Liver (tissue), 9 donors: ENCODE data around the gene SPEF1. TPM values are rescaled to one million over a fixed set of nuclear protein-coding genes. Genes with fewer than 3 reads are reported as not detected.
A peak's percentile ranks its signal among the peaks of the same experiment; 100 is the strongest.

ENCODE experiments used
- DNase-seq: peaks from one replicate; pipeline ENCODE4 v3.0.0-alpha.2; 2017; ENCODE audit warnings: low spot score
- H3K27ac ChIP-seq, 2 donors: one replicate each; pipeline ENCODE4 v1.7.0; 2013; ENCODE audit warnings: inconsistent platforms in 2 of 2, low read length in 2 of 2, control low read depth in 1 of 2, low read depth in 1 of 2, mild to moderate bottlenecking in 1 of 2
- H3K27me3 ChIP-seq, 4 donors: one replicate each; pipeline versions ENCODE4 v1.6.1 to v1.7.0; 2013; ENCODE audit warnings: low read length in 3 of 4, inconsistent platforms in 1 of 4, mild to moderate bottlenecking in 1 of 4, moderate library complexity in 1 of 4; ENCODE audit not compliant: control insufficient read depth in 4 of 4, insufficient read depth in 4 of 4
- H3K36me3 ChIP-seq, 4 donors: one replicate each; pipeline versions ENCODE4 v1.6.1 to v1.7.0; 2013; ENCODE audit warnings: low read length in 3 of 4, mild to moderate bottlenecking in 3 of 4, low read depth in 1 of 4, moderate library complexity in 1 of 4; ENCODE audit not compliant: control insufficient read depth in 4 of 4, insufficient read depth in 3 of 4
- H3K4me1 ChIP-seq, 4 donors: one replicate each; pipeline versions ENCODE4 v1.6.1 to v1.7.0; 2013; ENCODE audit warnings: low read length in 3 of 4, mild to moderate bottlenecking in 3 of 4, moderate library complexity in 1 of 4; ENCODE audit not compliant: control insufficient read depth in 4 of 4, insufficient read depth in 4 of 4
- H3K4me3 ChIP-seq, 3 donors: one replicate each; pipeline versions ENCODE4 v1.6.1 to v1.7.0; 2013; ENCODE audit warnings: low read length in 3 of 3, control low read depth in 1 of 3, low read depth in 1 of 3, mild to moderate bottlenecking in 1 of 3
- H3K9ac ChIP-seq, 2 donors: one replicate each; pipeline ENCODE4 v1.7.0; 2013; ENCODE audit warnings: low read length in 2 of 2, mild to moderate bottlenecking in 2 of 2, moderate library complexity in 2 of 2, control low read depth in 1 of 2, low read depth in 1 of 2
- H3K9me3 ChIP-seq, 4 donors: one replicate each; pipeline versions ENCODE4 v1.6.1 to v1.7.0; 2013; ENCODE audit warnings: low read length in 3 of 4; ENCODE audit not compliant: control insufficient read depth in 4 of 4
- FOXA1 ChIP-seq: IDR thresholded peaks from 2 replicates; pipeline ENCODE4 v1.6.1; 2016; ENCODE audit warnings: antibody characterized with exemption
- FOXA2 ChIP-seq: IDR thresholded peaks from 2 replicates; pipeline ENCODE4 v1.6.1; 2016; ENCODE audit warnings: antibody characterized with exemption
- GABPA ChIP-seq, 2 donors: IDR thresholded peaks in 1 of 2; conservative IDR thresholded peaks in 1 of 2; 2 replicates each; pipeline ENCODE4 v1.6.1; 2016; ENCODE audit warnings: antibody characterized with exemption in 2 of 2, mild to moderate bottlenecking in 1 of 2, moderate library complexity in 1 of 2
- HNF4A ChIP-seq, 2 donors: conservative IDR thresholded peaks; 2 replicates each; pipeline ENCODE4 v1.6.1; 2016; ENCODE audit warnings: antibody characterized with exemption in 2 of 2, mild to moderate bottlenecking in 2 of 2
- HNF4G ChIP-seq: IDR thresholded peaks from 2 replicates; pipeline ENCODE4 v1.6.1; 2016; ENCODE audit warnings: antibody characterized with exemption
- JUND ChIP-seq, 2 donors: IDR thresholded peaks; 2 replicates each; pipeline ENCODE4 v1.6.1; 2016; ENCODE audit warnings: antibody characterized with exemption in 2 of 2
- NR2F2 ChIP-seq: IDR thresholded peaks from 2 replicates; pipeline ENCODE4 v1.6.1; 2016; ENCODE audit warnings: antibody characterized with exemption
- RAD21 ChIP-seq, 2 donors: IDR thresholded peaks; 2 replicates each; pipeline ENCODE4 v1.6.1; 2016; ENCODE audit warnings: antibody characterized with exemption in 2 of 2, mild to moderate bottlenecking in 2 of 2
- RXRA ChIP-seq, 2 donors: IDR thresholded peaks; 2 replicates each; pipeline ENCODE4 v1.6.1; 2017 to 2018; ENCODE audit warnings: antibody characterized with exemption in 2 of 2, mild to moderate bottlenecking in 1 of 2
- SP1 ChIP-seq: IDR thresholded peaks from 2 replicates; pipeline ENCODE4 v1.6.1; 2018; ENCODE audit warnings: antibody characterized with exemption, mild to moderate bottlenecking
- TAF1 ChIP-seq: conservative IDR thresholded peaks from 2 replicates; pipeline ENCODE4 v1.6.1; 2016; ENCODE audit warnings: antibody characterized with exemption, mild to moderate bottlenecking
- YY1 ChIP-seq: IDR thresholded peaks from 2 replicates; pipeline ENCODE4 v1.6.1; 2016; ENCODE audit warnings: antibody characterized with exemption, mild to moderate bottlenecking
- WGBS: extraction: QIAGEN DNeasy Blood & Tissue Kit; methylation state at CpG from one replicate; pipeline ENCODE4 v1.1.7; 2013; 5-methylcytosine and 5-hydroxymethylcytosine counted together
- polyA plus RNA-seq, 2 donors: library from polyadenylated mRNA; stranded (reverse) in 1 of 2; unstranded in 1 of 2; fragments of 200-250 nt in 1 of 2; fragments of >200 nt in 1 of 2; fragmentation: Nextera tagmentation in 1 of 2; extraction: Ambion mirVana in 1 of 2; gene quantifications; one replicate each; pipeline versions ENCODE4 v1.2.1 to v1.2.3, GENCODE V29; 2013 to 2015
- total RNA-seq, 2 donors: library from RNA; depleted of rRNA; stranded (reverse); fragments of >200 nt; gene quantifications; one replicate each; pipeline ENCODE4 v1.2.3, GENCODE V29; 2014
- TF ChIP-seq, protein P1 (sequence below): IDR thresholded peaks from 2 replicates; pipeline ENCODE4 v1.6.1; 2016; ENCODE audit warnings: antibody characterized with exemption
- TF ChIP-seq, protein P2 (sequence below): IDR thresholded peaks from 2 replicates; pipeline ENCODE4 v1.6.1; 2016; ENCODE audit warnings: antibody characterized with exemption, mild to moderate bottlenecking
- TF ChIP-seq, protein P3 (sequence below): IDR thresholded peaks from 2 replicates; pipeline ENCODE4 v1.6.1; 2016; ENCODE audit warnings: antibody characterized with exemption
- TF ChIP-seq, protein P4 (sequence below): fragments of 150-350 bp; IDR thresholded peaks from 2 replicates; pipeline ENCODE4 v1.5.1; 2017; ENCODE audit warnings: improper control_type of control experiment, low read depth, low read length; ENCODE audit not compliant: missing input control
- TF ChIP-seq, protein P5 (sequence below): IDR thresholded peaks from 2 replicates; pipeline ENCODE4 v1.6.1; 2016; ENCODE audit warnings: antibody characterized with exemption
- donor health status: healthy.
- donor health status: healthy.
- donor health status: healthy.
- donor health status: healthy.
- donor health status: healthy.

Gene SPEF1
- total and polyA plus RNA-seq, 4 donors: not detected

DNA sequence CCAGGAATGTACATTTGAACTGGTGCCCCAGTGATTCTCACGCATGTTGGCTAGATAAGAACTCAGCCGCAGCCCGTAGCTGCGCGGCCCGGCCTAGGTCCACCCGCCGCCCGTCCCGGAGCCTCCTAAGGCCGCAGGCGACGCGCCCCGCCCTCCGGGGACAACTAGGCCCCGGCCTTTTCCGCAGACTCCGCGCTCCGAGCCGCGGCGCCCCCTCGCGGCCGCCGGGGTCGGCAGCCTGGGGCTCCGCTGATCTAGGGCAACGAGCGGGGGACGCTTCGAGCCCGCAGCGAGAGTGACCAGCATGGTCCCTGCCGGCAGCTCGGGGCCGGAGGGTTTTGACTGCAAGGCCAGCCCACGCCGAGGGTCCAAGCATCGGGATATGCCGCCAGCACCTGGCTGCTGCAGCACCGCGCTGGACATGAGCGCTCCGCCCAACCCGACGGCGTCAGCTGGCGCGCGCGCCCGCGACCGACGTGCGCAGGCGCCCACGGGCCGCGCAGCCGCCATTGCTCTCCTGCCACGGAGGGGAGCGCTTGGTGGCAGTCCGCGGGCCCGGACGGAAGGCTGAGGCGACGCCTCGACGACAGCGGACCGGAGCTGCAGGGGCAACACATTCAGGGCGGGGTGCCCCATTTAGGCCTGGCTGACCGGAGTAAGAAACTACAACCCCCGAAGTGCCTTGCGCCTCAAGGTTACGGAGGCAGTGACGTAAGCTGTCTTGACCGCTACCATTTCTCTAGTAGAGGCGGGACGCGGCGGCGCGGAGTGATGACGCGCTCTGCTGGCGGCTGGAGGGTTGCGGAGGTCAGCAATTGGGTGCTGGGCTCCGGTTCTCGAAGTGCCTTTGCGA is 39.0 kb upstream of the SPEF1 start, which contains the start of gene AP5S1:
TSS of gene AP5S1 (plus strand) at position 500 of the 853 bp plus-strand sequence. CDS start 1,571 bp downstream, outside the sequence.
- DNase-seq: peak; percentile 98
- TF ChIP-seq HNF4A (conservative IDR thresholded peaks at IDR 0.05) (no peak), RXRA (IDR thresholded peaks at IDR 0.05) (peak; percentile 79 to 87), NR2F2 (peak; percentile 90), FOXA1 (no peak), FOXA2 (no peak), GABPA (IDR thresholded peaks at IDR 0.05 in 1 of 2, conservative IDR thresholded peaks at IDR 0.05 in 1 of 2) (peak in 1 of 2 donors; percentile 33), YY1 (peak; percentile 97), HNF4G (no peak), RAD21 (IDR thresholded peaks at IDR 0.05) (peak; percentile 75 to 81), SP1 (peak; percentile 63), TAF1 (no peak), JUND (IDR thresholded peaks at IDR 0.05) (peak; percentile 74 to 75)
- TF ChIP-seq, protein P1, sequence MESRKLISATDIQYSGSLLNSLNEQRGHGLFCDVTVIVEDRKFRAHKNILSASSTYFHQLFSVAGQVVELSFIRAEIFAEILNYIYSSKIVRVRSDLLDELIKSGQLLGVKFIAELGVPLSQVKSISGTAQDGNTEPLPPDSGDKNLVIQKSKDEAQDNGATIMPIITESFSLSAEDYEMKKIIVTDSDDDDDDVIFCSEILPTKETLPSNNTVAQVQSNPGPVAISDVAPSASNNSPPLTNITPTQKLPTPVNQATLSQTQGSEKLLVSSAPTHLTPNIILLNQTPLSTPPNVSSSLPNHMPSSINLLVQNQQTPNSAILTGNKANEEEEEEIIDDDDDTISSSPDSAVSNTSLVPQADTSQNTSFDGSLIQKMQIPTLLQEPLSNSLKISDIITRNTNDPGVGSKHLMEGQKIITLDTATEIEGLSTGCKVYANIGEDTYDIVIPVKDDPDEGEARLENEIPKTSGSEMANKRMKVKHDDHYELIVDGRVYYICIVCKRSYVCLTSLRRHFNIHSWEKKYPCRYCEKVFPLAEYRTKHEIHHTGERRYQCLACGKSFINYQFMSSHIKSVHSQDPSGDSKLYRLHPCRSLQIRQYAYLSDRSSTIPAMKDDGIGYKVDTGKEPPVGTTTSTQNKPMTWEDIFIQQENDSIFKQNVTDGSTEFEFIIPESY: peak; percentile 93
- TF ChIP-seq, protein P2, sequence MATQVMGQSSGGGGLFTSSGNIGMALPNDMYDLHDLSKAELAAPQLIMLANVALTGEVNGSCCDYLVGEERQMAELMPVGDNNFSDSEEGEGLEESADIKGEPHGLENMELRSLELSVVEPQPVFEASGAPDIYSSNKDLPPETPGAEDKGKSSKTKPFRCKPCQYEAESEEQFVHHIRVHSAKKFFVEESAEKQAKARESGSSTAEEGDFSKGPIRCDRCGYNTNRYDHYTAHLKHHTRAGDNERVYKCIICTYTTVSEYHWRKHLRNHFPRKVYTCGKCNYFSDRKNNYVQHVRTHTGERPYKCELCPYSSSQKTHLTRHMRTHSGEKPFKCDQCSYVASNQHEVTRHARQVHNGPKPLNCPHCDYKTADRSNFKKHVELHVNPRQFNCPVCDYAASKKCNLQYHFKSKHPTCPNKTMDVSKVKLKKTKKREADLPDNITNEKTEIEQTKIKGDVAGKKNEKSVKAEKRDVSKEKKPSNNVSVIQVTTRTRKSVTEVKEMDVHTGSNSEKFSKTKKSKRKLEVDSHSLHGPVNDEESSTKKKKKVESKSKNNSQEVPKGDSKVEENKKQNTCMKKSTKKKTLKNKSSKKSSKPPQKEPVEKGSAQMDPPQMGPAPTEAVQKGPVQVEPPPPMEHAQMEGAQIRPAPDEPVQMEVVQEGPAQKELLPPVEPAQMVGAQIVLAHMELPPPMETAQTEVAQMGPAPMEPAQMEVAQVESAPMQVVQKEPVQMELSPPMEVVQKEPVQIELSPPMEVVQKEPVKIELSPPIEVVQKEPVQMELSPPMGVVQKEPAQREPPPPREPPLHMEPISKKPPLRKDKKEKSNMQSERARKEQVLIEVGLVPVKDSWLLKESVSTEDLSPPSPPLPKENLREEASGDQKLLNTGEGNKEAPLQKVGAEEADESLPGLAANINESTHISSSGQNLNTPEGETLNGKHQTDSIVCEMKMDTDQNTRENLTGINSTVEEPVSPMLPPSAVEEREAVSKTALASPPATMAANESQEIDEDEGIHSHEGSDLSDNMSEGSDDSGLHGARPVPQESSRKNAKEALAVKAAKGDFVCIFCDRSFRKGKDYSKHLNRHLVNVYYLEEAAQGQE: peak; percentile 33
- TF ChIP-seq, protein P3, sequence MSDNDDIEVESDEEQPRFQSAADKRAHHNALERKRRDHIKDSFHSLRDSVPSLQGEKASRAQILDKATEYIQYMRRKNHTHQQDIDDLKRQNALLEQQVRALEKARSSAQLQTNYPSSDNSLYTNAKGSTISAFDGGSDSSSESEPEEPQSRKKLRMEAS: no peak
- TF ChIP-seq, protein P4, sequence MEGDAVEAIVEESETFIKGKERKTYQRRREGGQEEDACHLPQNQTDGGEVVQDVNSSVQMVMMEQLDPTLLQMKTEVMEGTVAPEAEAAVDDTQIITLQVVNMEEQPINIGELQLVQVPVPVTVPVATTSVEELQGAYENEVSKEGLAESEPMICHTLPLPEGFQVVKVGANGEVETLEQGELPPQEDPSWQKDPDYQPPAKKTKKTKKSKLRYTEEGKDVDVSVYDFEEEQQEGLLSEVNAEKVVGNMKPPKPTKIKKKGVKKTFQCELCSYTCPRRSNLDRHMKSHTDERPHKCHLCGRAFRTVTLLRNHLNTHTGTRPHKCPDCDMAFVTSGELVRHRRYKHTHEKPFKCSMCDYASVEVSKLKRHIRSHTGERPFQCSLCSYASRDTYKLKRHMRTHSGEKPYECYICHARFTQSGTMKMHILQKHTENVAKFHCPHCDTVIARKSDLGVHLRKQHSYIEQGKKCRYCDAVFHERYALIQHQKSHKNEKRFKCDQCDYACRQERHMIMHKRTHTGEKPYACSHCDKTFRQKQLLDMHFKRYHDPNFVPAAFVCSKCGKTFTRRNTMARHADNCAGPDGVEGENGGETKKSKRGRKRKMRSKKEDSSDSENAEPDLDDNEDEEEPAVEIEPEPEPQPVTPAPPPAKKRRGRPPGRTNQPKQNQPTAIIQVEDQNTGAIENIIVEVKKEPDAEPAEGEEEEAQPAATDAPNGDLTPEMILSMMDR: peak; percentile 93
- TF ChIP-seq, protein P5, sequence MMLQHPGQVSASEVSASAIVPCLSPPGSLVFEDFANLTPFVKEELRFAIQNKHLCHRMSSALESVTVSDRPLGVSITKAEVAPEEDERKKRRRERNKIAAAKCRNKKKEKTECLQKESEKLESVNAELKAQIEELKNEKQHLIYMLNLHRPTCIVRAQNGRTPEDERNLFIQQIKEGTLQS: peak; percentile 61
- Histone ChIP-seq H3K27ac (peak within 1 kb of the TSS; percentile 96 to 99), H3K36me3 (peaks cover 3 to 28% (median 15%) of the 10 kb centered on the region in 4 donors), H3K4me3 (peak within 1 kb of the TSS; percentile 82 to 90 (median 84)), H3K27me3 (no peaks in the 10 kb centered on the region), H3K9ac (peak within 1 kb of the TSS; percentile 66 to 99), H3K9me3 (no peaks in the 10 kb centered on the region), H3K4me1 (peaks cover 0 to 21% (median 13%) of the 10 kb centered on the region in 4 donors)
- under 1% methylated on average over 96 of the region's 96 CpGs for WGBS
